Astrocyte (in vitro differentiated cells and primary cell): Measurements from ENCODE around the gene ANKRD28. TPM values are rescaled to one million over a fixed set of nuclear protein-coding genes. Genes with fewer than 3 reads are reported as not detected.

ENCODE experiments used
- DNase-seq: peaks from one replicate; pipeline ENCODE4 v3.0.0-alpha.2; 2010; ENCODE audit warnings: low read depth
- FAIRE-seq: peaks from 2 replicates; lab custom pipeline; 2011; peaks lifted over from hg19 to GRCh38; lab: Jason Lieb, UNC
- H2AFZ ChIP-seq: 2 replicates; pipeline ENCODE4 v1.6.0; 2012; ENCODE audit warnings: low read depth, low read length, inconsistent platforms
- H3K27ac ChIP-seq: 2 replicates; pipeline ENCODE4 v1.5.1; 2011; ENCODE audit warnings: low read depth, low read length, inconsistent platforms
- H3K27me3 ChIP-seq: 2 replicates; pipeline ENCODE4 v1.6.0; 2011; ENCODE audit warnings: low read length, inconsistent platforms; ENCODE audit not compliant: insufficient read depth
- H3K36me3 ChIP-seq: 2 replicates; pipeline ENCODE4 v1.5.1; 2011; ENCODE audit warnings: low read length, inconsistent platforms; ENCODE audit not compliant: insufficient read depth
- H3K4me1 ChIP-seq: 2 replicates; pipeline ENCODE4 v1.5.1; 2011; ENCODE audit warnings: low read length, inconsistent platforms; ENCODE audit not compliant: insufficient read depth
- H3K4me2 ChIP-seq: 2 replicates; pipeline ENCODE4 v1.6.0; 2012; ENCODE audit warnings: low read length, inconsistent platforms
- H3K4me3 ChIP-seq: 2 replicates; pipeline ENCODE4 v1.5.1; 2011; ENCODE audit warnings: low read depth, mild to moderate bottlenecking, low read length, inconsistent platforms; ENCODE audit not compliant: insufficient read depth
- H3K79me2 ChIP-seq: 2 replicates; pipeline ENCODE4 v1.6.0; 2012; ENCODE audit warnings: mild to moderate bottlenecking, low read length, inconsistent platforms; ENCODE audit not compliant: insufficient read depth
- H3K9ac ChIP-seq: 2 replicates; pipeline ENCODE4 v1.6.0; 2012; ENCODE audit warnings: mild to moderate bottlenecking, low read length, inconsistent platforms
- H3K9me3 ChIP-seq: 2 replicates; pipeline ENCODE4 v1.5.1; 2012; ENCODE audit warnings: low read depth, mild to moderate bottlenecking, low read length, inconsistent platforms; ENCODE audit not compliant: insufficient read depth
- H4K20me1 ChIP-seq: 2 replicates; pipeline ENCODE4 v1.6.0; 2012; ENCODE audit warnings: low read length, inconsistent platforms; ENCODE audit not compliant: insufficient read depth
- H3K27ac Mint-ChIP-seq: one replicate; pipeline ENCODE4 v1.8.0; 2021; ENCODE audit warnings: mild to moderate bottlenecking, mixed read lengths; ENCODE audit not compliant: unreplicated experiment
- H3K27me3 Mint-ChIP-seq: one replicate; pipeline ENCODE4 v1.8.0; 2021; ENCODE audit warnings: low read depth, mixed read lengths; ENCODE audit not compliant: unreplicated experiment
- H3K36me3 Mint-ChIP-seq: one replicate; pipeline ENCODE4 v1.8.0; 2021; ENCODE audit warnings: low read depth, mixed read lengths; ENCODE audit not compliant: unreplicated experiment
- H3K4me1 Mint-ChIP-seq: one replicate; pipeline ENCODE4 v1.8.0; 2021; ENCODE audit warnings: low read depth, mixed read lengths; ENCODE audit not compliant: unreplicated experiment
- H3K4me3 Mint-ChIP-seq: one replicate; pipeline ENCODE4 v1.8.0; 2021; ENCODE audit warnings: mild to moderate bottlenecking, moderate library complexity, mixed read lengths; ENCODE audit not compliant: unreplicated experiment
- H3K9me3 Mint-ChIP-seq: one replicate; pipeline ENCODE4 v1.8.0; 2021; ENCODE audit warnings: mild to moderate bottlenecking, mixed read lengths; ENCODE audit not compliant: unreplicated experiment
- EZH2 ChIP-seq: IDR thresholded peaks from 2 replicates; pipeline ENCODE4 v1.6.1; 2012; ENCODE audit warnings: mild to moderate bottlenecking, low read length, inconsistent platforms; ENCODE audit not compliant: insufficient read depth
- total RNA-seq: library from RNA; stranded (reverse); gene quantifications from 2 replicates; pipeline ENCODE4 v1.2.1, GENCODE V29; 2021
- TF ChIP-seq, protein P1 (sequence below): IDR thresholded peaks from 2 replicates; pipeline ENCODE4 v1.5.1; 2011; ENCODE audit warnings: low read depth, mild to moderate bottlenecking, inconsistent platforms, low read length, moderate library complexity; ENCODE audit not compliant: insufficient read depth

The ANKRD28 gene
- total RNA-seq, 1 donor from 2014 or later, result 61.3 TPM

DNA sequence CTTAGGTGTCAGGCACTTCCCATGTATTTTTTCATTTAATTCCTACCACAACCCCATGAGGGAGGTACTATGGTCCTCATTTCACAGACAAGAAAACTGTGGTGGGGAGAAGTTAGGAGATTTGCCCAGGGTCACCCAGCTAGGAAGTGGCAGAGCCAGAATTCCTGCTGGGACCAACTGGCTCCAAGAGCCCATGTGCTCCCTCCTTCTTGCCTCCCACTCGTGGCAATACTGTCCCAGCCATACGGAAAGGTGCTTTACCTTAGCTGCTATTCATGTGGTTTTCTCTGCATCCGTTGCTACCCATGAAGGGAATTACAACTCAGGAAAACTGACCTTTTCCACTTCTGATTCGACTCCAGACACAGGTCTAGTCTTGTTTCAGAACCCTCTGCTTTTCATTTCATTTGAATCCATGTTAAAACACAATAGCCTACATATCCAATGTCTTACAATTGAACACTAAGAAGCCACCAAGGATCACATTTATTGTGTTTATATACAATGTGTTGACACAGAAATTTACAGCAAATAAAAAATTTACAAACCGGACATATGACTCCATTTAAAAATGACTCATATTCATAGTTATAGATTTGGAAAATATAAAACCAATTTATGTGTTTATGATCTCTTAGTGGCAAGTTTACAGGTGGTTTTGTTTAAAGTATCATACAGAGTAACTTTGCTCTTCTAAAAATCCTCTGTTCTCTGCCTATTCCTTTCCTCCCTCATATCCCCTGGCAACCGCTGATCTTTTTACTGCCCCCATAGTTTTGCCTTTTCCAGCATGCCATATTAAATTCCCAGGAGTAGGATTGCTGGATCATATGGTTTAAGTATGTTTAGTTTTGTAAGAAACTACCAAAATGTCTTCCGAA is 137.5 kb downstream of the ANKRD28 start:
- no peak overlapping the region for H2AFZ ChIP-seq
- peaks cover 13% of the 10 kb centered on the region for H3K9me3 ChIP-seq
- no peaks in the 10 kb centered on the region for H3K4me1 ChIP-seq
- no peak overlapping the region for H3K4me2 ChIP-seq
- Mint-ChIP-seq H3K4me3 (no peak overlapping the region), H3K27me3 (no peaks in the 10 kb centered on the region), H3K36me3 (peaks cover 13% of the 10 kb centered on the region), H3K9me3 (peaks cover 17% of the 10 kb centered on the region), H3K4me1 (peaks cover 8% of the 10 kb centered on the region), H3K27ac (peak overlapping the region; percentile 30)
- H3K36me3 ChIP-seq, result no peaks in the 10 kb centered on the region
- DNase-seq (no peak), FAIRE-seq (no peak)
- no peaks in the 10 kb centered on the region for H4K20me1 ChIP-seq
- H3K9ac ChIP-seq, result no peak overlapping the region
- no peaks in the 10 kb centered on the region for H3K79me2 ChIP-seq
- TF ChIP-seq, protein P1, sequence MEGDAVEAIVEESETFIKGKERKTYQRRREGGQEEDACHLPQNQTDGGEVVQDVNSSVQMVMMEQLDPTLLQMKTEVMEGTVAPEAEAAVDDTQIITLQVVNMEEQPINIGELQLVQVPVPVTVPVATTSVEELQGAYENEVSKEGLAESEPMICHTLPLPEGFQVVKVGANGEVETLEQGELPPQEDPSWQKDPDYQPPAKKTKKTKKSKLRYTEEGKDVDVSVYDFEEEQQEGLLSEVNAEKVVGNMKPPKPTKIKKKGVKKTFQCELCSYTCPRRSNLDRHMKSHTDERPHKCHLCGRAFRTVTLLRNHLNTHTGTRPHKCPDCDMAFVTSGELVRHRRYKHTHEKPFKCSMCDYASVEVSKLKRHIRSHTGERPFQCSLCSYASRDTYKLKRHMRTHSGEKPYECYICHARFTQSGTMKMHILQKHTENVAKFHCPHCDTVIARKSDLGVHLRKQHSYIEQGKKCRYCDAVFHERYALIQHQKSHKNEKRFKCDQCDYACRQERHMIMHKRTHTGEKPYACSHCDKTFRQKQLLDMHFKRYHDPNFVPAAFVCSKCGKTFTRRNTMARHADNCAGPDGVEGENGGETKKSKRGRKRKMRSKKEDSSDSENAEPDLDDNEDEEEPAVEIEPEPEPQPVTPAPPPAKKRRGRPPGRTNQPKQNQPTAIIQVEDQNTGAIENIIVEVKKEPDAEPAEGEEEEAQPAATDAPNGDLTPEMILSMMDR, result no peak
- TF ChIP-seq EZH2, result no peak
- no peak overlapping the region for H3K4me3 ChIP-seq
- no peaks in the 10 kb centered on the region for H3K27me3 ChIP-seq
- H3K27ac ChIP-seq, result no peak overlapping the region

DNA sequence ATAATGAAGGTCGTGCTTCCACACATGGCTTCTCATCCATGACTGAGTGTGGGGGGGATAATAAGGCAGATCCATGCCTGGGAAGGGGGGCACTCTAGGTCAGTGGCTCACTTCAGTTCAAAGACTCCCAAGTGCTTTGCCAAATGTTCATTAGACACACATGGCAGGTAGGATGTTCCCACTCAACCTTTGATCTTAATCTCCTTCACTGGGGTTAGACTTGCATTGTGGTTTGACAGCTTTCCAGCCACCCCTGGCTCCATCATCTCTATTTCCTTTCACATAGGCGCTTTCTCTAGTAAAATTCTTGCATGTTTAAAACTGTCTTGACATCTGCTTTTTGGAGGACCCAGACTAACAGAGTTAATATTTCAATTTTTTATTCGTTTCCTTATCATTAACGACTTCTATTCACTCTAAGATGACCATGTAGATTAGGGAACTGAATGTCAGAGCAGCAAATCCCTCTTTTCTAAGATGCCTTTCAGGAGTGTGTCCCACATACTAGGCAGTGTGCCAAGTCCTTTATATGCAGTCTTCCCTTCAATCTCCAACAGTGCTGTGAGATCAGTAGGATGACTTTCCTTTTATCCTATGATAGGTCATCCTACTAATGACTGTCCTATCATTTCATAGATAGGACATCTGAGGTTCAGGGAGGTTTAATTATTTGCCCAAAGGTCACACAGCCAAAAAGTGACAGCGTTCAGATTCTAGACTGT is 138.4 kb downstream of the ANKRD28 start:
- H3K36me3 ChIP-seq, result no peaks in the 10 kb centered on the region
- no peak overlapping the region for H3K4me3 Mint-ChIP-seq
- DNase-seq (peak; percentile 21), FAIRE-seq (no peak)
- H4K20me1 ChIP-seq, result no peaks in the 10 kb centered on the region
- no peak overlapping the region for H3K27ac Mint-ChIP-seq
- no peaks in the 10 kb centered on the region for H3K4me1 ChIP-seq
- H3K9ac ChIP-seq, result no peak overlapping the region
- H3K4me3 ChIP-seq, result no peak overlapping the region
- H3K9me3 ChIP-seq, result peaks cover 13% of the 10 kb centered on the region
- no peaks in the 10 kb centered on the region for H3K27me3 Mint-ChIP-seq
- no peaks in the 10 kb centered on the region for H3K79me2 ChIP-seq
- H3K27ac ChIP-seq, result no peak overlapping the region
- peaks cover 8% of the 10 kb centered on the region for H3K4me1 Mint-ChIP-seq
- H3K36me3 Mint-ChIP-seq, result peaks cover 13% of the 10 kb centered on the region
- no peak overlapping the region for H3K4me2 ChIP-seq
- no peaks in the 10 kb centered on the region for H3K27me3 ChIP-seq
- TF ChIP-seq EZH2, result no peak
- H3K9me3 Mint-ChIP-seq, result peaks cover 18% of the 10 kb centered on the region
- no peak overlapping the region for H2AFZ ChIP-seq

DNA sequence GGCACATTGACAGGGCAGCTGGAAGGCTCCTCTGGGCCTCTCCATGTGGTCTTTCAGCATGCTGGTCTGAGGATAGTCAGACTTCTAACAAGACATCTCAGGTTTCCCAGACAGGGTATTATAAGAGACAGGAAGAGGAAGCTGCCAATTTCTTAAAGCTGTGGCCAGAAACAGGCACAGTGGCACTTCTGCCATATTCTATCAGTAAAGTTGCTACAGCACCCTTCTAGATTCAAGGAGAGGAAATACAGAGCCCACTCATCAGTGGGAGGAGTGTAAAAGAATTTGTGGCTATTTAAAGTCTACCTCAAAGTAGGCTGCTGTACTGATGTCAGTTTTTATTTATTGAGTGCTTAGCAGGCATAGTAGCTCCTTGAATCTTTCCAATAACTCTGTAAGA is 140.8 kb downstream of the ANKRD28 start:
- Histone ChIP-seq H3K4me1 (no peaks in the 10 kb centered on the region), H3K27me3 (no peaks in the 10 kb centered on the region), H2AFZ (no peak overlapping the region), H3K79me2 (no peaks in the 10 kb centered on the region), H3K36me3 (no peaks in the 10 kb centered on the region), H3K4me2 (no peak overlapping the region), H3K9me3 (peaks cover 13% of the 10 kb centered on the region), H4K20me1 (no peaks in the 10 kb centered on the region), H3K27ac (no peak overlapping the region), H3K4me3 (no peak overlapping the region), H3K9ac (no peak overlapping the region)
- Mint-ChIP-seq H3K4me3 (no peak overlapping the region), H3K9me3 (peaks cover 18% of the 10 kb centered on the region), H3K36me3 (peaks cover 15% of the 10 kb centered on the region), H3K27ac (no peak overlapping the region), H3K4me1 (peaks cover 11% of the 10 kb centered on the region), H3K27me3 (no peaks in the 10 kb centered on the region)
- FAIRE-seq (no peak), DNase-seq (no peak)
- TF ChIP-seq, protein P1, result no peak
- no peak for TF ChIP-seq EZH2
